CD4-positive, alpha-beta T cell treated with Interleukin-1 beta for 1 hour (primary cell): ENCODE results near the gene DNAJC5.
A peak's percentile ranks its signal among the peaks of the same experiment; 100 is the strongest.

Experiments
- DNase-seq, 2 donors: peaks; one replicate each; pipeline ENCODE4 v3.0.0-alpha.2; 2020 to 2022

Gene DNAJC5

DNA sequence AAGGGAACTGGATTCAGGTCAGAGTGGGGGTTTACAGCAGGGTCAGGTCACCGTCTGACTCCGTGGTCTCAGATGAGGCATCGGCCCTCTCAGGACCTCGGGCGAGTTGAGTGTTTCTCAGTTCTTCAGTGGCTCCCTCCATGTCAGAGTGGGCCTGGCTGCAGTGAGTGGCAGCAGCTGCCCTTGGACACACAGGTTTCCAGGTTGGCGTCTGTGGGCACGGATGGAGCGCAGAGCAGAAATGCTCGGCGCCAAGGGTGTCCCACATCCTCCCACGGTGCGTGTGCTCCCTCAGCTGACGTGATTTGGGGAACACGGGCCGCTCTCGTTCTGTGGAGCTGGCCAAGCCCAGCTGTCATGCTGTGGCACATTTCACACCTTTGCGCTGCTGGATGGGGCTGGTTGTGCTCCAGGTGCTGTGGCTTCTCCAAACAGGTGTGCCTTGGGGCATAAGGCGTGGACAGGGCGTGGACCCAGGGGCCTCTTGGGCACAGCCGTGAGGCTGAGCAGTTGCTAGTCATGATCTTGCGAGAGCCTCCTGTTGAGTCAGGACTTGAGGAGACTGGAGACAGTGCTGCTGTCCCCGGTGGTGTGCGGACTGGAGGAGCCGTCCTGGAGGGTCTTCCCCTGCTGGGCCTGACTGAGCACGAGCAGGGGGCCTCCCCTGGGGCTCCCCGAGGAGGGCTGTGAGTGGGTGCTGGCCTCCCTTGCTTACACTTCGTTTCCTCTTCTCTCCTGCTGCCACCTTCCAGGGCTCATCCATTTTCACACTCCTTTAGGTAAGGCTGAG lies 9.5 kb upstream of the DNAJC5 start:
- no peak for DNase-seq

DNA sequence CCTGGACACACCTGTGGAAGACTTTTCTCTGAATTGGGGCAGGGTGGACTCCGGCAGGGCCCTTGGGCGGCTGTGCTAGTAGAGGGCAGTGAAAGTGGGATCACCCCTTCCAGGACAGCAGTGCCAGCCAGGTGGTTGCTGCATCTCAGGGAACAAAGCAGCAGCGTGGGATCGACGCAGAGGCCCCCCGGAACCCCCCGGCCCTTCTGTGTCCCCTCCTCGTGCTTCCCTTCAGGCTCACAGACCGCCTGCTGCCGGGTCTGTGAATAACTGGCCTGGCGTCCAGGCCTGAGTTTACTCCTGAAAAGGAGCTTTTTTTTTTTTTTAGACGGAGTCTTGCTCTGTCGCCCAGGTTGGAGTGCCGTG lies 8.9 kb upstream of the DNAJC5 start:
- DNase-seq: no peak

DNA sequence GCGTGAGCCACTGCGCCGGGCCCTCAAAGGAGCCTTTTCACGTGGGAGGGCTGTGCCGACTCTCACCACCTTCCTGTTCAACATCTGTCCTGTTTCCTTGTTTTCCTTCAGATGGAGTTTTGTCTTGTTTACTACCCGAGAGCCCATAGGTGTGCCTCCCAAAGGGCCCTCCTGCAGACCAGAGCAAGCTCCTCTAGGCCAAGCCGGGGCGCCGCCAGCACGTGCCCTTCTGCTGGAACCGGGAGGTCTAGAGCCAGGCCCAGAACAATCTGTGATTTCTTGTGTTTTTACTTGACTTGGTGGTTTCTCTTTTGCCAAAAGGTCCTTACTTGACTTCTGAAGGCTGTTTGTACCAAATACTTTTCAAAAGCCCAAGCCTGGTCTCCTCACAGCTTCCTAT lies 8.0 kb upstream of the DNAJC5 start:
- DNase-seq: no peak

GRCh38 chr20:63889241-63890200 lies 5.4 kb upstream of the DNAJC5 start:
- DNase-seq: peak in 1 of 2 donors; percentile 9

- DNase-seq: no peak
Observed at GRCh38 chr20:63890201-63890576, 4.7 kb upstream of the DNAJC5 start.

DNA sequence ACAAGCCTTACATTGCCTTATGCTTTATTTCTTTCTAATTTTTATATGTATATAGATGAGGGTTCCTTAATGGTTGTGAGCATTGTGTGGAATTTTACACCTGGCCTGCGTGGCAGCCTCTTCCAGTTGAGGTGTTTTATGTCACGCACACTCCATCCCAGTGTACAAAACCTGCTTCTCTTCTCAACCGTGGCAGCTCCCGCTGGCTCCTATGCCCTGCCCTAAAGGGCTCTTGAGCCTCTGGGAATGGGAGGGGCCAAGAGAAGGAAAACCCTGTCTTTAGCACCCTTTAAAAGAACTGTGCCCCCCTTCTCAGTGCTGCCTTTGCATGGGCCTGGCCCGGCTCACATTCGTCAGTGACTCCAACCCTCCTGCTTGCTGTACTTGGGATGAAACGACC lies 4.3 kb upstream of the DNAJC5 start:
- DNase-seq: no peak

- no peak for DNase-seq
Observed at GRCh38 chr20:63891061-63892002, 3.6 kb upstream of the DNAJC5 start.

GRCh38 chr20:63892402-63892801 lies 2.5 kb upstream of the DNAJC5 start:
- no peak for DNase-seq

DNA sequence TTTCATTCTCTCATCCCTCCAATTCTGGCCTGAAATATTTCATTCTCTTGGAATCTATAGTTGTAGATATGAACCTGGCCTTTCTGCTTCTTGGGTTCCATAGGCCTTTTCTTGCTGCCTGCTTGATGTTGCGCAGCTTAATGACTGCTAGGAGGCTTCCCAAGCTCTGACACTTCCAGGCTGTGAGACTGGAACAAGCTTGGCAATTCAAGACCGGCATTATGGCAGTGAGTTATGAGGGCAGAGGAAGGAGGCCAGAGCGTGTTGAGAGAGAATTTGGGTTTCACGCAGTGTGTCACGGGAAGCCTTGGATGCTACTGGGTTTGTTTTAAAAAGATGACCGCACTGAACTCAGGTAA lies 948 bp upstream of the DNAJC5 start:
- DNase-seq: no peak

DNA sequence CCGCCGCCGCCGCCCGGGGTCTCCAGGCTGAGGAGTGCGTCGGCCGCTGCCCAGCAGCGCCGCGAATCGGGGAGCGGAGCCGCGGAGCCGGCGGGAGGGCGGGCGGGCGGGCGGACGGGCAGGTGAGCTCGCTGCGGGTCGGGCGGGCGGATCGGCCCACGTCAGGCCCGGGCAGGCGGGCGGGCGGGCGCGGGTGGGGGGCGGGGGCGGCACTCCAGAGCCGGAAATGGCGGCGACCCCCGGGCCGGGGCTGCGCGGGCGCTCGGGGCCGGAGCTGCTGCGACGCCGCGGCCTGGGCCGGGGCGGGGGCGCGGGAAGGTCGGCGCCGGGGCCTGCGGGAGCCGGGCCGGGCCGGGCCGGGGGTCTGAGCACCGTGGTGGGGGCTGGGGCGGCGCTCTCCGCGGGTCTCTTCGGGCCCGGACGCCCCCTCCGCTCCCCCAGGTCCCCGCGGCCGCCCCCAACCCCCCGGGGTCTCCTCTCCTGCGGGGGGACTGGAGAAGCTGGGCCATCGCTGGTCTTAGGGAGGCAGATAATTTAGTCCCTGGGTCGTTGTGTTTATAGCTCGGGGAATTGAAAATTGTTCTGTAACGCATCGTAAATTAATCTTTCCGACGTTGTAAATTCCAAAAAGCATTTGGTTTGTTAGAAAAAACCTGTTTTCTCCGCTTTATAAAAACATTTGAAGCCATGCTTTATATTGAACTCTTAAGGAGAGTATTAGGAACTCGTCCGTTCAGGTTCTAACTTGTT lies 451 bp downstream of the DNAJC5 start:
- no peak for DNase-seq

- DNase-seq: peak in 1 of 2 donors; percentile 54
Observed at GRCh38 chr20:63895952-63896263, 982 bp downstream of the DNAJC5 start.

GRCh38 chr20:63896264-63897105 lies 1.6 kb downstream of the DNAJC5 start:
- peak; percentile 43 to 60 for DNase-seq

- no peak for DNase-seq
Observed at GRCh38 chr20:63897978-63898561, 3.1 kb downstream of the DNAJC5 start.

DNA sequence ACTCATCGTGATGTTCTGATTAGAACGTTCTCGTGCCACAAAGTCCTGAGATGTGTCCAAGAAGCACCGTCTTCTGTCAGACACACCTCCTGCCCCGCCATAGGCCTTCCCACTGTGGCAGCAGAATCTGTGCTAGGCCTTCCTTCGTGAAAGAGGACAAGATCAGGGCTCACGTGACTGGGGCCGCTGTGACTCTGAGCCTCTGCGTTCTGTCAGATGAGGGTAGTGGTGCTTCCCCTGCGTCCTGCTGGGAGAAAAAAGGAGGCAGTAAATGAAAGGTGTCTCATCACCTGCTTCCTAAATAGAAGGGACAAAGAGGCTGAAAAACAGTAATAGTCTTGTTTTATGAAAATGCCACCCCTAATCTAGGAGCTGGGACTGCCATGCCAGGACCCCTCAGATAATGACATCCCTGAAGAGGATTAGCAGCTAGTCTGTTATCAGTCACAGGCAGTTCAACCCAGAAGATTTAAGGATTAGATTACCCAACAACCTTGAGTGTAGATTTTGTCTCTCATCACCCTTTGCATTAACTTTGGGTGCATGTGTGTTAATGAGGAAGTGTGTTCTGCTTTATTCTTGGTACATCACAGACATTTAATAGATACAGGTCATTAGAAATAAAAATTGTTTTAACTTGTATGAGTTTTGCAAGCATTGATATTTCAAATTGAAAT lies 4.1 kb downstream of the DNAJC5 start:
- peak in 1 of 2 donors; percentile 19 for DNase-seq

GRCh38 chr20:63900413-63900812 lies 5.5 kb downstream of the DNAJC5 start:
- DNase-seq: no peak

DNA sequence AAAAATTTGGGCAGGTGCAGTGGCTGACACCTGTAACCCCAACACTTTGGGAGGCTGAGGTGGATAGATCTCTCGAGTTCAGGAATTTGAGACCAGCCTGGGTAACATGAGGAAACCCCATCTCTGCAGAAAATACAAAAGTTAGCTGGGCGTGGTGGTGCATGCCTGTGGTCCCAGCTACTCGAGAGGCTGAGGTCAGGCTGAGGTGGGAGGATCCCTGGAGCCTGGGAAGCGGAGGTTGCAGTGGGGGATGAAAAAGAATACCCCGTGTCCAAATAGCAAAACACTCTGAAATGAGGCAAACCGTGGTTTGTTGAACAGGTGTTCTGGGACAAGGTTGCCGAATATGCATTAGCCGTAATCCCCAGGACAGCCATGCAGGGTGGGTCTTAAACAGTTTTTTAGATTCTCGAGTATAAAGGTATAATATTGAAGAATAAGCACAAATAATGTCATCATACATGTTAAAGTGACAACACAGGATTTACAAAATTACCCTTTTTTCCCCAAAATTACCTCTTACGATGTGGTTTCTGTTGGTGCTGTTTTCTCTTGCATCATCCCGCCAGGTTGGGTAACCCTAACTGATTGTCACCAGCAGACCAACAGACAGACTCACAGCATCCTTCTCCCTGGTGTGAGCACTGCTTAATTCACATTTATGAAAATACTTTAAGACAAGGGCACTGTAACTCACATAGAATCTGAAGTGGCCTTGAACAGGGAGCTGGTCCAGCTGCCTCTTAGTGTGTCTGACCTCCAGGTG lies 9.1 kb downstream of the DNAJC5 start:
- peak in 1 of 2 donors; percentile 39 for DNase-seq

DNA sequence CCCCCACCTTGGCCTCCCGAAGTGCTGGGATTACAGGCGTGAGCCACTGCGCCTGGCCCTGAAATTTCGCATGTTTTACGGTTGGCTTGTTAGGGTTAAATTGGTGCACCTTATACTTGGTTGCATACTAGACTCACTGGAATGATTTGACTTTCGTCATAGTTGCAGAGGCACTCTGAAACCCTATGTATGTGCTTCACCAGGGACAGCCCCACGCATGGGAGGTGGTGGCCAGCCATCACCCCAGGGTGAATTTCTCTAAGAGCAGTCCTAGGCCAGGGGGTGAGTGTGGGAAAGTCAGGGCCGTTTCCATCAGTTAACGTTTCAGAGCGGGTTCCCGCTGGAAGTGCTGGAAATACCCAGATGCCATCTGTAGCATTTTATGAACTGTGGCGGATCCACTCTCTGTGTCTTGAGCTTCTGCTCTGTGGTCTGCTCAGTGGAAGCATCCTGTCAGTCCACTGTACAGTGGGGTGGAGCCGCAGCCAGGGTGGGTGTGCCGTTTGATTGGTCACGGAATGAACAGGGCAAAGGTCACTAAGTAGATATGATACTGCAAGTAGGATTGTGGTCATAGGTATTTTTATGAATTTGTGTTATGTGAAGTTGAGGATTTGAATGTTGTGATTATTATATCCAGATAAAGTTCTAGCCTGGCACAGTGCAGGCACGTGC lies 13.2 kb downstream of the DNAJC5 start:
- DNase-seq: no peak

- DNase-seq: peak in 1 of 2 donors; percentile 18
Observed at GRCh38 chr20:63911176-63911575, 16.2 kb downstream of the DNAJC5 start.

DNA sequence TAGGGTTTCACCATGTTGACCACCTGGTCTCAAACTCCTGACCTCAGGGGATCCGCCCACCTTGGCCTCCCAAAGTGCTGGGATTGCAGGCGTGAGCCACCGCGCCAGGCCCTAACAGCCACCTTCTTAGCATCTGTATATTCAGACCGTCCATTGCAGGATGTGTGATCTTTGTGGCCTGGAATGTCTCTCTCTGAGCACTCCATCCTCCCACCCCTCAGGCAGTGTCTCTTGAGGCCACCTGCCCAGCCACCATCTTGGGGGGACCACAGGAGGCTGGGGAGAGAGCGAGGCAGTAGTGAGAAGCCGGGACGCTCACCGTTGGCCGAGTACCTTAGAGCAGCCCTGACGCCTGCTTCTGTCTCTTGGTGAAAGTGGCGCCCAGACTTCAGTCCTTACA lies 18.8 kb downstream of the DNAJC5 start:
- DNase-seq: no peak
